K562 (cell line): ENCODE data around the gene CDH8. TPM values are rescaled to one million over a fixed set of nuclear protein-coding genes. Genes with fewer than 3 reads are reported as not detected.

Source experiments
- ATAC-seq: fragments of 200-7000 bp; cut with Tn5 transposase; 3 replicates; pipeline ENCODE4 v1.9.1; 2020; ENCODE audit warnings: moderate library complexity
- BruUV-seq: library from RNA; stranded (reverse); fragments of 400-500 nt; replicated peaks from 2 replicates; lab custom pipeline; 2021; lab: Mats Ljungman, UMichigan
- CTCF ChIA-PET: fragments of 300-600 bp; formaldehyde crosslinking; extraction: SDS; loops from one replicate; lab custom pipeline; 2021; ENCODE audit warnings: low intra/inter-chr PET ratio; lab: Yijun Ruan, JAX
- POLR2A ChIA-PET: fragments of 300-600, 350-650 bp; sonication (Branson Sonifier 250); formaldehyde crosslinking; extraction: SDS; loops from one replicate; lab custom pipeline; 2021; ENCODE audit warnings: antibody characterized with exemption, inconsistent platforms; lab: Yijun Ruan, JAX
- DNase-seq, 4 experiments: peaks; one replicate each; pipeline versions ENCODE4 v3.0.0 to v3.0.0-alpha.2; 2011 to 2018; ENCODE audit warnings: low spot score in 3 of 4, mixed read lengths in 3 of 4; ENCODE audit errors: extremely low read depth in 1 of 4
- FAIRE-seq: peaks from 2 replicates; lab custom pipeline; 2011; peaks lifted over from hg19 to GRCh38; lab: Jason Lieb, UNC
- H2AFZ ChIP-seq: 2 replicates; pipeline ENCODE4 v1.6.0; 2011; ENCODE audit warnings: low read depth, low read length, control low read depth, inconsistent platforms
- H3K27ac ChIP-seq: fragments of 200-600 bp; 3 replicates; pipeline ENCODE4 v1.8.0; 2011; ENCODE audit warnings: low read depth, mild to moderate bottlenecking, control low read depth, inconsistent platforms, low read length, moderate library complexity, mixed read lengths; ENCODE audit errors: extremely low read depth
- H3K27me3 ChIP-seq, 2 experiments: fragments of 300-600 bp in 1 of 2; 2 replicates in 1 of 2; 3 replicates in 1 of 2; pipeline versions ENCODE4 v1.6.0 to v1.8.0; 2011; ENCODE audit warnings: inconsistent platforms in 2 of 2, low read length in 2 of 2, mild to moderate bottlenecking in 1 of 2, mixed read lengths in 1 of 2, moderate library complexity in 1 of 2; ENCODE audit not compliant: control insufficient read depth in 2 of 2, insufficient read depth in 2 of 2
- H3K36me3 ChIP-seq: fragments of 300-600 bp; 3 replicates; pipeline ENCODE4 v1.8.0; 2011; ENCODE audit warnings: mild to moderate bottlenecking, low read length, inconsistent platforms; ENCODE audit not compliant: control insufficient read depth, insufficient read depth
- H3K4me1 ChIP-seq, 2 experiments: fragments of 200-600 bp in 1 of 2; replicated peaks in 1 of 2; 2 replicates in 1 of 2; 3 replicates in 1 of 2; pipeline versions ENCODE4 v1.5.1 to v1.8.0; 2011; ENCODE audit warnings: inconsistent platforms in 2 of 2, low read length in 2 of 2, mild to moderate bottlenecking in 1 of 2, mixed read lengths in 1 of 2, moderate library complexity in 1 of 2; ENCODE audit not compliant: control insufficient read depth in 2 of 2, insufficient read depth in 2 of 2
- H3K4me2 ChIP-seq: 2 replicates; pipeline ENCODE4 v1.6.1; 2011; ENCODE audit warnings: low read length, control low read depth, inconsistent platforms, mixed read lengths; ENCODE audit not compliant: insufficient read depth
- H3K4me3 ChIP-seq: fragments of 200-600 bp; sonication (generic), shearing (Covaris generic); 2 replicates; pipeline ENCODE4 v1.5.1; 2016; ENCODE audit warnings: control low read depth, inconsistent platforms
- H3K79me2 ChIP-seq: fragments of 200-600 bp; 3 replicates; pipeline ENCODE4 v1.8.0; 2011; ENCODE audit warnings: low read length, inconsistent platforms; ENCODE audit not compliant: control insufficient read depth, insufficient read depth
- H3K9ac ChIP-seq, 2 experiments: 2 replicates each; pipeline versions ENCODE4 v1.6.0 to v1.6.1; 2011; ENCODE audit warnings: low read depth in 2 of 2, low read length in 2 of 2, control low read depth in 1 of 2, inconsistent platforms in 1 of 2, mild to moderate bottlenecking in 1 of 2, mixed read lengths in 1 of 2; ENCODE audit not compliant: insufficient read depth in 1 of 2
- H3K9me1 ChIP-seq: one replicate; pipeline ENCODE4 v1.6.0; 2011; ENCODE audit warnings: inconsistent platforms, mild to moderate bottlenecking, low read length, moderate library complexity; ENCODE audit not compliant: control insufficient read depth, insufficient read depth
- H3K9me3 ChIP-seq: replicated peaks from 2 replicates; pipeline ENCODE4 v1.5.1; 2011; ENCODE audit warnings: low read depth, low read length, inconsistent platforms; ENCODE audit not compliant: control insufficient read depth, insufficient read depth
- H4K20me1 ChIP-seq: replicated peaks from 2 replicates; pipeline ENCODE4 v1.6.1; 2011; ENCODE audit warnings: low read length, inconsistent platforms, mixed read lengths; ENCODE audit not compliant: control insufficient read depth, insufficient read depth
- HDAC2 ChIP-seq: fragments of 450-650 bp; IDR thresholded peaks from 2 replicates; pipeline ENCODE4 v1.6.1; 2016; ENCODE audit warnings: mild to moderate bottlenecking
- IRF2 ChIP-seq: sonication (generic); formaldehyde crosslinking; IDR thresholded peaks from 2 replicates; pipeline ENCODE4 v1.8.1; 2022; ENCODE audit warnings: mild to moderate bottlenecking, missing genetic modification reagents
- MCM7 ChIP-seq, 2 experiments: fragments of 450-650 bp; IDR thresholded peaks; 2 replicates each; pipeline ENCODE4 v1.6.1; 2016 to 2018
- MIER1 ChIP-seq: fragments of 450-650 bp; IDR thresholded peaks from 2 replicates; pipeline ENCODE4 v1.6.1; 2016; ENCODE audit warnings: antibody characterized with exemption, mild to moderate bottlenecking, low read depth
- PURB ChIP-seq: sonication (generic); formaldehyde crosslinking; IDR thresholded peaks from 2 replicates; pipeline ENCODE4 v1.9.0; 2021; ENCODE audit warnings: low read depth, mild to moderate bottlenecking, missing genetic modification reagents
- RB1 ChIP-seq: fragments of 450-650 bp; IDR thresholded peaks from 2 replicates; pipeline ENCODE4 v1.6.1; 2017; ENCODE audit warnings: low read depth, mild to moderate bottlenecking
- SNRNP70 ChIP-seq: fragments of 200-400 bp; formaldehyde crosslinking; optimal IDR thresholded peaks from 2 replicates; pipeline ENCODE3; 2017; ENCODE audit warnings: low read depth, low read length
- SRF ChIP-seq, 2 experiments: fragments of 250-450, 450-650 bp in 1 of 2; sonication (Bioruptor Pico) in 1 of 2; sonication (generic) in 1 of 2; formaldehyde crosslinking; IDR thresholded peaks; 2 replicates each; pipeline versions ENCODE4 v1.5.0 to v1.5.1; 2020 to 2022; ENCODE audit warnings: mild to moderate bottlenecking in 1 of 2, missing genetic modification reagents in 1 of 2
- TAF1 ChIP-seq: IDR thresholded peaks from 2 replicates; pipeline ENCODE4 v1.6.1; 2011; ENCODE audit warnings: mild to moderate bottlenecking, low read length, moderate library complexity; ENCODE audit not compliant: insufficient read depth, control insufficient read depth, severe bottlenecking; ENCODE audit errors: extremely low read depth
- ZNF134 ChIP-seq: fragments of 250-450 bp; sonication (Bioruptor Pico); conservative IDR thresholded peaks from 2 replicates; pipeline ENCODE4 v1.4.0; 2020
- ZNF175 ChIP-seq: fragments of 200-800 bp; sonication (Bioruptor generic); IDR thresholded peaks from 2 replicates; pipeline ENCODE4 v1.6.1; 2016; ENCODE audit warnings: low read depth, mild to moderate bottlenecking, missing genetic modification characterization, missing compliant biosample characterization
- ZNF408 ChIP-seq: fragments of 250-450 bp; sonication (Bioruptor Pico); IDR thresholded peaks from 2 replicates; pipeline ENCODE4 v1.4.0; 2020; ENCODE audit warnings: low read depth, mild to moderate bottlenecking, moderate library complexity
- ZNF57 ChIP-seq: fragments of 450-650 bp; formaldehyde crosslinking; IDR thresholded peaks from 2 replicates; pipeline ENCODE4 v1.4.0; 2020; ENCODE audit warnings: mild to moderate bottlenecking, moderate library complexity
- WGBS: fragments of 100-300 bp; shearing (Covaris generic); methylation state at CpG from one replicate; pipeline ENCODE4 v1.1.6; 2016; ENCODE audit warnings: low coverage, mixed read lengths; ENCODE audit not compliant: insufficient coverage; ENCODE audit errors: missing lambda C conversion rate; 5-methylcytosine and 5-hydroxymethylcytosine counted together
- in situ Hi-C: fragments of 300-500 bp; cut with MboI; formaldehyde crosslinking; loops from 4 replicates; pipeline ENCODE4 v1.15.0; 2018; ENCODE audit warnings: inconsistent platforms, mixed read lengths
- intact Hi-C: fragments of 100-400 bp; cut with micrococcal nuclease; formaldehyde crosslinking; loops from 2 replicates; pipeline ENCODE4 v1.14.2; 2022
- polyA plus RNA-seq, 8 experiments: library from polyadenylated mRNA; depleted of rRNA in 4 of 8; stranded (reverse) in 5 of 8; unstranded in 3 of 8; fragments of >200 nt; fragmentation: Nextera tagmentation in 2 of 8; fragmentation: Illumina TruSeq in 1 of 8; extraction: Ambion mirVana in 2 of 8; extraction: Trizol in 1 of 8; gene quantifications; 2 replicates each; pipeline versions ENCODE4 v1.2.1 to v1.2.3, GENCODE V29; 2011 to 2014; ENCODE audit warnings: inconsistent platforms in 1 of 8, missing spikeins in 1 of 8
- total RNA-seq, 7 experiments: library from RNA; depleted of rRNA in 6 of 7; stranded (reverse); fragments of >200 nt in 6 of 7; fragmentation: Illumina TruSeq in 2 of 7; extraction: Trizol in 2 of 7; gene quantifications; 2 replicates each; pipeline versions ENCODE4 v1.2.1 to v1.2.3, GENCODE V29; 2011 to 2021; ENCODE audit warnings: low replicate concordance in 1 of 7
- TF ChIP-seq, protein P1 (sequence below): fragments of 250-450 bp; sonication (Bioruptor Pico); IDR thresholded peaks from 2 replicates; pipeline ENCODE4 v1.8.0; 2022; ENCODE audit warnings: moderate library complexity, mild to moderate bottlenecking, inconsistent platforms
- TF ChIP-seq, protein P2 (sequence below): sonication (generic); formaldehyde crosslinking; IDR thresholded peaks from 2 replicates; pipeline ENCODE4 v1.8.0; 2022; ENCODE audit warnings: missing genetic modification reagents, mild to moderate bottlenecking, moderate library complexity, borderline replicate concordance

The CDH8 gene
- total and polyA plus RNA-seq, 9 of the 15 experiments (the other 6 are each of a cell fraction or from before 2014, with no cell fraction given): 0.22 to 1.4 (median 0.42) TPM; not detected in 4

GRCh38 chr16:61934601-61935000 lies 101.6 kb downstream of the CDH8 start:
- 0% methylated on average over 3 of the region's 3 CpGs for WGBS
- Histone ChIP-seq H3K27ac (no peak overlapping the region), H3K79me2 (no peaks in the 10 kb centered on the region), H4K20me1 (no peaks in the 10 kb centered on the region), H3K9me1 (no peaks in the 10 kb centered on the region), H2AFZ (no peak overlapping the region), H3K27me3 (no peaks in the 10 kb centered on the region), H3K4me2 (no peak overlapping the region), H3K4me3 (no peak overlapping the region), H3K9ac (no peak overlapping the region), H3K36me3 (no peaks in the 10 kb centered on the region), H3K9me3 (no peaks in the 10 kb centered on the region), H3K4me1 (no peaks in the 10 kb centered on the region)
- ChIA-PET POLR2A (no interaction called here), CTCF (no interaction called here)
- TF ChIP-seq IRF2 (no peak), RB1 (no peak), HDAC2 (no peak), SNRNP70 (no peak), ZNF134 (CRISPR knock-in tag) (no peak), ZNF57 (CRISPR knock-in tag) (no peak), MIER1 (no peak), ZNF408 (CRISPR knock-in tag) (no peak), PURB (no peak), MCM7 (IDR thresholded peaks at IDR 0.05) (no peak), ZNF175 (no peak), SRF (CRISPR knock-in tag; IDR thresholded peaks at IDR 0.05) (no peak), TAF1 (no peak)
- TF ChIP-seq, protein P1, sequence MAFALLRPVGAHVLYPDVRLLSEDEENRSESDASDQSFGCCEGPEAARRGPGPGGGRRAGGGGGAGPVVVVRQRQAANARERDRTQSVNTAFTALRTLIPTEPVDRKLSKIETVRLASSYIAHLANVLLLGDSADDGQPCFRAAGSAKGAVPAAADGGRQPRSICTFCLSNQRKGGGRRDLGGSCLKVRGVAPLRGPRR (CRISPR knock-in tag): no peak
- TF ChIP-seq, protein P2, sequence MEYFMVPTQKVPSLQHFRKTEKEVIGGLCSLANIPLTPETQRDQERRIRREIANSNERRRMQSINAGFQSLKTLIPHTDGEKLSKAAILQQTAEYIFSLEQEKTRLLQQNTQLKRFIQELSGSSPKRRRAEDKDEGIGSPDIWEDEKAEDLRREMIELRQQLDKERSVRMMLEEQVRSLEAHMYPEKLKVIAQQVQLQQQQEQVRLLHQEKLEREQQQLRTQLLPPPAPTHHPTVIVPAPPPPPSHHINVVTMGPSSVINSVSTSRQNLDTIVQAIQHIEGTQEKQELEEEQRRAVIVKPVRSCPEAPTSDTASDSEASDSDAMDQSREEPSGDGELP (CRISPR knock-in tag): no peak
- in situ Hi-C loops (no loop called here), intact Hi-C loops (no loop called here)
- BruUV-seq: no TSS peak
- DNase-seq (no peak), ATAC-seq (no peak), FAIRE-seq (no peak)
